IPS-15b (cell line): ENCODE data around the gene IGFALS.

Source experiments
- H3K27me3 ChIP-seq: one replicate; pipeline ENCODE4 v1.6.1; 2013; ENCODE audit warnings: low read length; ENCODE audit not compliant: control insufficient read depth, insufficient read depth
- H3K36me3 ChIP-seq: one replicate; pipeline ENCODE4 v1.6.1; 2013; ENCODE audit warnings: low read length; ENCODE audit not compliant: control insufficient read depth, insufficient read depth
- H3K4me1 ChIP-seq: one replicate; pipeline ENCODE4 v1.6.1; 2013; ENCODE audit warnings: mild to moderate bottlenecking, low read length; ENCODE audit not compliant: control insufficient read depth, insufficient read depth
- H3K4me3 ChIP-seq: one replicate; pipeline ENCODE4 v1.5.1; 2013; ENCODE audit warnings: low read depth, low read length
- H3K9ac ChIP-seq: one replicate; pipeline ENCODE4 v1.6.1; 2013; ENCODE audit warnings: low read depth, mild to moderate bottlenecking, low read length
- H3K9me3 ChIP-seq: one replicate; pipeline ENCODE4 v1.6.1; 2013; ENCODE audit warnings: mild to moderate bottlenecking, low read length; ENCODE audit not compliant: control insufficient read depth, insufficient read depth

IGFALS gene

DNA sequence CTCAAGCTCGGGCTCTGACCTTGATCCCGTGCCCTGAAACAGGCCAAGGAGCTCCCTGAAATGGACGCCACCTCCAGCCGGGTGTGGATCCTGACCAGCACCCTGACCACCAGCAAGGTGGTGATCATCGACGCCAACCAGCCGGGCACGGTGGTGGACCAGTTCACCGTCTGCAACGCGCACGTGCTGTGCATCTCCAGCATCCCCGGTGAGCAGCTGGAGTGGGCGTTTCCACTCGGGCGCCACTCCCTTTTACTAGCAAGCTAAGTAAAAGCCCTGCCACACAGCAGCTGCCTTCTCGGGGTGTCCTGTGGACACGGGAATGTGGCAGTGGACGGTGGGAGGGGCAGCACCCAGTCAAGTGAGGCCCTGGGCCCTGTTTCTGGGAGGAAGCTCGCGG, 28.5 kb downstream of the IGFALS start:
- Histone ChIP-seq H3K36me3 (peaks cover 55% of the 10 kb centered on the region), H3K4me1 (peaks cover under 1% of the 10 kb centered on the region), H3K9me3 (no peaks in the 10 kb centered on the region), H3K4me3 (no peak overlapping the region), H3K9ac (no peak overlapping the region), H3K27me3 (no peaks in the 10 kb centered on the region)

DNA sequence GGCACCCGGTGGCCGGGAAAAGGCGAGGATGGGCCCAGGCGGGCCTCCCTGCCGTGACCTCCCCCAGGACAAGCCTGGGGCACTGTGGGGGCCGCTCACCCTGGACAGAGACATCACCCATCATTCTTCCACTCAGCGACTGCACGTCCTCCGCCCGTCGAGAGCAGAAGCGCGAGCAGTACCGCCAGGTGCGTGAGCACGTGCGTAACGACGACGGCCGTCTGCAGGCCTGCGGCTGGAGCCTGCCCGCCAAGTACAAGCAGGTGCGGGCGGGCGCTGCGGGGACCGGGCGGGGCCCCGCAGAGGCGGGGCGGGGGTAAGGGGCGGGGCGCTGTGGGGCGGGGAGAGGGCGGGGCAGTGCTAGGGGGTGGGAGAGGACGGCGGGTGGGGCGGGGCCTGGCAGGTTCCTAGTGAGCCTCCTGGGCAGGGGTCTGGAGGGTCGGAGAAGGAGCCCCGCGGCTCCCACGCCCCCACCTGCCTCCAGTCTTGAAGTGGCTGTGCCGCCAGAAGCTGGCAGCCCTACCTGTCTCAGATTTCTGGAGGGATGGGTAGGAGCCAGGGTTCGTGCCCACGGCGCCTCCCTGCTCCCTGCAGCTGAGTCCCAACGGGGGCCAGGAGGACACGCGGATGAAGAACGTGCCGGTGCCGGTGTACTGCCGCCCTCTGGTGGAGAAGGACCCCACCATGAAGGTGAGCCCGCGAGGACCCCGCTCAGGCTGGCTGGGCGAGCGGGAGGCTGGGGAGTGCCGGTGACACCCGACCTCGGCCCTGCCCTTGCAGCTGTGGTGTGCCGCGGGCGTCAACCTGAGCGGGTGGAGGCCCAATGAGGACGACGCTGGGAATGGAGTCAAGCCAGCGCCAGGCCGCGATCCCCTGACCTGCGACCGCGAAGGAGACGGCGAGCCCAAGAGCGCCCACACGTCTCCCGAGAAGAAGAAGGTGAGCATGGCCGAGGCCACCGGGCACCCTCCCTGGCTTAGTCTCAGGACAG, 29.7 kb downstream of the IGFALS start:
- Histone ChIP-seq H3K4me1 (no peaks in the 10 kb centered on the region), H3K4me3 (peak overlapping the region; percentile 49), H3K9me3 (no peaks in the 10 kb centered on the region), H3K36me3 (peaks cover 54% of the 10 kb centered on the region), H3K9ac (no peak overlapping the region), H3K27me3 (no peaks in the 10 kb centered on the region)

DNA sequence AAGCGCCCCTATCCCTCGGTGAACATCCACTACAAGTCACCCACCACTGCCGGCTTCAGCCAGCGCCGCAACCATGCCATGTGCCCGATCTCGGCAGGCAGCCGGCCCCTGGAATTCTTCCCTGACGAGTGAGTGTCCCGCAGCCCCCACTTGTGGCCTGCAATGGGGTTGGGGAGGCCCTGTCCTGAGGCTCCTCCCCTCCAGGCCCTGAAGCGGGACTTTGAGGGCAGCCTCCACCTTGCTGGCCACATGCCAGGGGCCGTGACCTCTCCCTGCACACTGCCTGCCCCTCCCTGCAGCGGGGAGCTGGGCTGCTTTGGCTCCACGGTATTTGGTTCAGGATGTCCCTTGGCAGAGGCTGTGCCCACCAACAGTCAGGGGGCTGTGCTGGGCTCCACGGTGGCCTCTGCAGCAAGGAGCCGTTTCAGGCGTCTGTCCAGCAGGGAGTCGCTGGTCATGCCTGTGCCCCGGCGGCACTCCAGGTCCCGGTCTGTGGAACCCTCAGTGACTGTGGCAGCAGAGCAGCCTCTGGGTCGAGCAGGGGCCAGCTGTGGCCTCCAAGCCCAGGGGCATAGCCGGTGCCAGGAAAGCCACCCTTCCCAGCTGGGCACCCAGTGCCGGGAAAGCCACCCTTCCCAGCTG, 30.5 kb downstream of the IGFALS start:
- no peak overlapping the region for H3K9ac ChIP-seq
- H3K27me3 ChIP-seq = no peaks in the 10 kb centered on the region
- H3K36me3 ChIP-seq = peaks cover 47% of the 10 kb centered on the region
- H3K9me3 ChIP-seq = no peaks in the 10 kb centered on the region
- H3K4me1 ChIP-seq = no peaks in the 10 kb centered on the region
- H3K4me3 ChIP-seq = no peak overlapping the region

DNA sequence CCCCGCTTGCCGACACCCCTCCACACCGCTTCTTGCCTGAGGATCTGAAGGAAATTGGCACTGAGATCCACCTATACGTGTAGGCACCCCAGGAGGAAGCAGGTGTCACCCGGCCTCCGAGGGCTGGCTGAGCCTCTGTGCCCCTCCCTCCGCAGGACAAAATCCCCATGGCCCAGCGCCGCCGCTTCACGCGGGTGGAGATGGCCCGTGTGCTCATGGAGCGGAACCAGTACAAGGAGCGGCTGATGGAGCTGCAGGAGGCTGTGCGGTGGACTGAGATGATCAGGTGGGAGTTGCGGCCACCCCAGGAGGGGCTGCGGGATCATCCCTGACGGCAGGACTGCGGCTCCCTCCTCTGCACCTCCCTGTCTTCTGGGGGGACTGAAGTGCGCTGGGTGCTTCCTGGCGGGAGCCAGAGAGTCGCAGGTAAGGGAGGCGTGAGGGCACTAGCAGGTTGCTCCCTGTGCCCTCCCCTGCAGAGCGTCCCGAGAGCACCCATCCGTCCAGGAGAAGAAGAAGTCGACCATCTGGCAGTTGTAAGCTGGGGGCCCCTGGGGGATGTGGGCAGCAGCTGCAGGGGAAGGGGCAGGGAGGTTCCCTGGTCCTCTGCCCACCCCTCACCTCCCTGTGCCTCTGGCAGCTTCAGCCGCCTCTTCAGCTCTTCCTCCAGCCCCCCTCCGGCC, 31.2 kb downstream of the IGFALS start:
- Histone ChIP-seq H3K4me1 (no peaks in the 10 kb centered on the region), H3K36me3 (peaks cover 41% of the 10 kb centered on the region)

DNA sequence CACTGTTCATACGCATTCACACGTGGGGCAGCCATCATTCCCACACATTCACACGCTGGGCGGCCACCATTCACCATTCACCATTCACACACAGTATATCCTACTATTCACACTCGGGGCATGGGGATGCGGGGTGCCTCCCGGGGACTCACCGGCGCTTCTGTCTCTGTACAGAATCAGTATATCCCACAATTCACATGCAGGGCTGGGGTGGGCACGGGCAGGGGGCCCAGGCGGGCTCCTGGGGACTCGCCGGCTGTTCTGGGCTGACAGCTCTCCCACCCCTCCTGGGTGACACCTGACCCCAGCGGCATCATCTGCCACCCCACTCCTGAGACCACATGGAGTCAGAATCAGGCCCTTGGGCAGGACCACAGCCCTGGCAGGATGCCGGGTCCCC, 31.8 kb downstream of the IGFALS start:
- H3K9me3 ChIP-seq = no peaks in the 10 kb centered on the region
- no peaks in the 10 kb centered on the region for H3K27me3 ChIP-seq
- H3K36me3 ChIP-seq = peaks cover 35% of the 10 kb centered on the region
- no peaks in the 10 kb centered on the region for H3K4me1 ChIP-seq
- H3K9ac ChIP-seq = no peak overlapping the region
- no peak overlapping the region for H3K4me3 ChIP-seq

More for the DNA sequence above, 31.2 kb downstream of the IGFALS start:
- no peaks in the 10 kb centered on the region for H3K9me3 ChIP-seq
- H3K4me3 ChIP-seq = no peak overlapping the region
- H3K27me3 ChIP-seq = no peaks in the 10 kb centered on the region
- no peak overlapping the region for H3K9ac ChIP-seq

DNA sequence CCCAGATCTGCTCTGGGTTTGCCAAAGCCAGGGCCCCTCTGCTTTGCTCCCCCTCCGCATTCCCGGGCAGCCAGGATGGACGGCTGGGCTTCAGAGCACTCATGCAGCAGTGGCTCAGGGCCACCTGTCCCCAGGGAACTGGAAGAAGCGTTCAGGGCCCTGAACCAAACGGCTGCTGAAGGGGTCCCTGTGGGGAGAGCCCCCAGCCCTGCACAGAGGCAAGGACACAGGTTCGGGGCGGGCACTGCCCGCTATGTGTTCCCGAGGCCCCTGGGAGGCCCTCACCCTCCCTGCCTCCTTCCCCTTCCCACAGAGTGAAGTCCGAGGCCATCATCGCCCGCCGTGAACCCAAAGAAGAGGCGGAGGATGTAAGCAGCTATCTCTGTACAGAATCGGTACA, 32.6 kb downstream of the IGFALS start:
- H3K27me3 ChIP-seq = no peaks in the 10 kb centered on the region
- no peaks in the 10 kb centered on the region for H3K4me1 ChIP-seq
- H3K4me3 ChIP-seq = no peak overlapping the region
- H3K36me3 ChIP-seq = peaks cover 30% of the 10 kb centered on the region
- no peak overlapping the region for H3K9ac ChIP-seq
- H3K9me3 ChIP-seq = no peaks in the 10 kb centered on the region

DNA sequence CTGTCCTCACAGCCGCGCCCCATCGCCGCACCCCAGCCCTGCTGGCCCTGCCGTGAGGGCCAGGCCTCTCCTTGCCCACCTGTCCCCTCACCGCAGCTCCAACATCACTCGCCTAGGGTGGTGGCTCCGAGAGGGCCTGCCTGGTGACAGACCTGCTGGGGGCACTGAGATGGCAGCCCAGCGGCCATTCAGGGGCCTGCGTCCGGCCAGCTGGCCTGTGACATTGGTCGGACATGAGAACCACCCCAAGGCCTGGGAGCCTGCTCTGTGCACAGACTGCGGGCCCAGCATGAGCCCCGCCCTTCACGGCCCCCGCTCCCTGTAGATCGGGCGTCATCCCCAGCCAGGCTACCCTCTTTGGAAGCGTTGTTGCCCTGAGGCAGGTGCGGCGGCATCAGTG, 34.0 kb downstream of the IGFALS start:
- Histone ChIP-seq H3K36me3 (peaks cover 23% of the 10 kb centered on the region), H3K4me1 (no peaks in the 10 kb centered on the region), H3K27me3 (no peaks in the 10 kb centered on the region), H3K9me3 (no peaks in the 10 kb centered on the region), H3K9ac (no peak overlapping the region), H3K4me3 (no peak overlapping the region)

DNA sequence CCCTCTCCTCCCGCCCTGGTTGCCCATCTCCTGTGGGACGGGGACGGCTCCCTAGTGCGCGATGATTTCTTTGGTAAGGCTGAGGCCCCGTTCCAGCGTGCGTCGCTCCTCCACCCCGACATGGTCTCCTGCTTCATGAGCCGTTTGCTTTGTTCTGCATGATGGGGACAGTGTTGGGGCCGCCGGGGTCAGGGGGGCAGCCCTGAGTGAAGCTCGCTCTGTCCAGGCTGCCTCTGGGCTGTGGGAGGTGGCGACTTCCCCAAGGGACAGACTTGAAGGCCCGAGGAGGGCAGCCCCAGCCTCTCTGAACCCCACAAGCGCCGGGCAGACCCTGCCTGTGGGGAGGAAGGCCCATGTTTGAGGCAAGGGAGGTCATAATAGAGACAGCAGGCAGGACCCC, 34.6 kb downstream of the IGFALS start:
- H3K36me3 ChIP-seq = peaks cover 18% of the 10 kb centered on the region
- no peak overlapping the region for H3K4me3 ChIP-seq
- H3K9me3 ChIP-seq = no peaks in the 10 kb centered on the region
- H3K4me1 ChIP-seq = no peaks in the 10 kb centered on the region
- no peak overlapping the region for H3K9ac ChIP-seq
- H3K27me3 ChIP-seq = no peaks in the 10 kb centered on the region

DNA sequence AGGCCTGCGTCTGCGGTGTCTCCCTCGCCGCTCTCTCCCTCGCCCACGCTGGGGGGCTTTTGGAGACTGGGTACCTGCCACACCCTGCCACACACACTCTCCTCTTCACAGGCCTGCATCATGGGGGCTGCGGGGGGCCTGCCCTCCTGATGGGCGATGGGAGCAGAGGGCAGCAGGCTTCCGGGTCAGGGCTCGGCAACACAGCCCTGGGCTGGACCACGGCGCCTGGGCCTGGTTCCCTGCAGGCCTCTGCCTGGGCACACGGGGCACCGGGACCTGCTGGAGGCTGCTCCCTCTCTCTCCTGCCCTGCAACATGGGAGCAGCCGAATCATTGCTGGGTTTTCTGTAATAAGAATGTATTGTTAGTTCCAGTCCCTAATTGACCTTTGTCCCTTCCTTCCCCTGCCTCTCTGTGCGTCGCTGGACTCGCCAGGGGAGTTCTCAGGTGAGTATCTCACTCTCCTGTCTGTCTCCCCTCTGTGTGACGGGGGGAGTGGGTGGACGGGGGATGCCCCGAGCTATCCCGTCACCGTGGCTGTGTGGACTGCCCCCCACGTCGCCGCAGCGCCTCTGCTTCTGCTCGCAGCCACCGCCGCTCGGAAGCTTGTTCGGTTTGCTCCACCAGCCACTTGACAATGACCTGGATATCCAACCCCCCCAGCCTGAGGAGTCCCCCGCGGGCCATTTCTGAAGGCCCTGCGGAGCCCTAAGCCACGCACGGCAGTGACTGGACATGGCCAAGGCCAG, 35.6 kb downstream of the IGFALS start:
- H3K4me3 ChIP-seq = no peak overlapping the region
- peaks cover 16% of the 10 kb centered on the region for H3K36me3 ChIP-seq
- H3K9ac ChIP-seq = no peak overlapping the region
- H3K9me3 ChIP-seq = no peaks in the 10 kb centered on the region
- no peaks in the 10 kb centered on the region for H3K27me3 ChIP-seq
- no peaks in the 10 kb centered on the region for H3K4me1 ChIP-seq

DNA sequence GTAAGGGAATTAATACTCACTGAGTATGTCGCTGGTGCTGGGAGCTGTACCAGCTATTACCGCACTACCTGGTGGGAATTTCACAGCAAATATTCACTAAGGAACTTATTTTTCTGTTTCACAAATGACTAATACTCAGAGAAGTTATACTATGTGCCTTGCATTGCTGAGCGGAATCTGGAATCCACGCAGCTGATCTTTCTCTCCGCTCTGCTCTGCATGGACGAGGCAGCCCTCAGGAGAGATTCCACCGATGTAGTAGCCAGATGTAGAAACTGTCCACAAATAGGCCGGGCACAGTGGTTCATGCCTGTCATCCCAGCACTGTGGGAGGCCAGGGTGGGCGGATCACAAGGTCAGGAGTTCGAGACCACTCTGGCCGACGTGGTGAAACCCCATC, 39.3 kb downstream of the IGFALS start:
- peaks cover 9% of the 10 kb centered on the region for H3K36me3 ChIP-seq
- no peaks in the 10 kb centered on the region for H3K27me3 ChIP-seq
- H3K9me3 ChIP-seq = no peaks in the 10 kb centered on the region
- no peak overlapping the region for H3K9ac ChIP-seq
- H3K4me1 ChIP-seq = no peaks in the 10 kb centered on the region
- no peak overlapping the region for H3K4me3 ChIP-seq

DNA sequence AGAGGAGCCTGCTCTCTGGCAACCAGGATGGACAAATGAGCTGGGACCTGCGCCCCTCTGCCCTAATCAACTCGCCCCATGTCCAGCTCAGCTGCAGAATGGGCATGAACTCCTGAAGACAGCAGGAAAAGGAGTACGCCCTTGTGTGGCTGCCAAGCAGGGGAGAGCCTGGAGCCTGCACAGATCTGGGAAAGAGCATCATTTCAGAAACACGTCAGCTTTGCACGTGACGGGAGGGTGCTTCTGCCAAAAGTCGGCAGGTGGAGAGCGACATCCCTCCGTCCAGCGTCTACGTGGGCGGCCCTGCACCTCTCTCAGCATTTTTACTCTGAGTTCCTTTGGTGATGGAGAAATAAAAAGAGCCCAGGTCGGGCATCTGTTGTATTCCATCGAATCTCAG, 40.7 kb downstream of the IGFALS start:
- no peaks in the 10 kb centered on the region for H3K4me1 ChIP-seq
- no peaks in the 10 kb centered on the region for H3K9me3 ChIP-seq
- peaks cover 20% of the 10 kb centered on the region for H3K36me3 ChIP-seq

More for the DNA sequence above, 40.7 kb downstream of the IGFALS start:
- H3K27me3 ChIP-seq = no peaks in the 10 kb centered on the region
- no peak overlapping the region for H3K4me3 ChIP-seq
- no peak overlapping the region for H3K9ac ChIP-seq
